Measurements from ENCODE around the gene SLC16A12.
"Not testable (repeated sequence)": the region's sequence is repeated elsewhere in the genome, so short reads cannot be mapped to it uniquely, and the experiment has no call there.

Gene SLC16A12

DNA sequence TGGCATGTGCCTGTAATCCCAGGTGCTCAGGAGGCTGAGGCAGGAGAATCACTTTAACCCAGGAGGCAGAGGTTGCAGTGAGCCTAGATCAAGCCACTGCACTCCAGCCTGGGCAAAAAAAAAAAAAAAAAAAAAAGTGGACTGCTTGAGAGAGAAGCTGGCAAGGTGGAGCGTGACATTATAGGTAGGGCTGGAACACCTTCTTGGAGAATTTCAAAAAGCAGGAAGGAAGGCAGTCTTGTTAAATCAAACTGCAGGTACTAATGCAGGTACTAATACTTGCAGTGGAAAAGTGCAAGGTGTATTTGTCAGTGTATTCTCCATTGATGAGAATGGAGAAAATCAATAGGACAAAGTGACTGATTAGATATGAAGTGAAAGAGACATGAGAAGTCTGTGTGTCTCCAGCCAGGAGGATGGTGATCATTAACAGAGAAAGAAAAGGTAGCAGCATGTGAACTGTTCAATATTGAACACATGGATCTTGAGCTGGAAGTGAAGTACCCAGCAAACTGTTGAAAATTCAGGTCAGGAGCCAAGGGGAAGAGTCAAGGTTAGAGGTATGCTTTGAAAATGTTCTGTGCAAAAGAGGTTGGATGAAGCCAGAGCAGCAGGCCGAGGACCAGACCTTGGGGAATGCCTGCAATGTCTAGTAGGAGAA lies 12.6 kb upstream of the SLC16A12 start:
- no peak for DNase-seq

DNA sequence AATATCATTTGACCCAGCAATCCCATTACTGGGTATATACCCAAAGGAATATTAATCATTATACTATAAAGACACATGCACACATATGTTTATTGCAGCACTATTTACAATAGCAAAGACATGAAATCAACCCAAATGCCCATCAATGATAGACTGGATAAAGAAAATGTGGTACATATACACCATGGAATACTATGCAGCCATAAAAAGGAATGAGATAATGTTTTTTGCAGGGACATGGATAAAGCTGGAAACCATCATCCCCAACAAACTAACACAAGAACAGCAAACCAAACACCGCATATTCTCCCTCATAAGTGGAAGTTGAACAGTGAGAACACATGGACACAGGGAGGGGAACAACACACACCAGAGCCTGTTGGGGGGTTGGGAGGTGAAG lies 11.3 kb upstream of the SLC16A12 start:
- DNase-seq = not testable (repeated sequence)

- DNase-seq = no peak
Observed at GRCh38 chr10:89543841-89544240, 8.4 kb upstream of the SLC16A12 start.

GRCh38 chr10:89540420-89540949 lies 5.1 kb upstream of the SLC16A12 start:
- DNase-seq = no peak

GRCh38 chr10:89537364-89537763 lies 2.0 kb upstream of the SLC16A12 start:
- DNase-seq = no peak

DNA sequence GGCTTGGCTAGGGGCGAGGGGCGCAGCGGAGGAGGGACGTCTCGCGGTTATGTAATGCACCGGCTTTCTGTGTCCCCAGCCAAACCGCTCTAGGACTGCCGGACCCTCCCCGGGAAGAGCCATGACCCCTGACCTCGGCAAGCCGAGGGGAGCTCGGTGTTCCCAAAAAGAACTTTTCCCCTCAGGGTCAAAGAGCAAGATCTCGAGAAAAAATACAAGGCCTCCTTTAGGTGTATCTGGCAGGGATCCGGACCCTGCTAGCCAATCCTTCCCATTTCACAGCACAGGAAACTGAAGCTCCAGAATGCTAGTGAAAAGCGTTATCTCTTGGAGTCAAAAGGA lies 590 bp upstream of the SLC16A12 start:
- DNase-seq = no peak

GRCh38 chr10:89534826-89535166 lies 598 bp downstream of the SLC16A12 start:
- DNase-seq = no peak

- DNase-seq = no peak
Observed at GRCh38 chr10:89532476-89532875, 2.9 kb downstream of the SLC16A12 start.

- DNase-seq = no peak
Observed at GRCh38 chr10:89531359-89531758, 4.0 kb downstream of the SLC16A12 start.

- DNase-seq = not testable (repeated sequence)
Observed at GRCh38 chr10:89529711-89530110, 5.7 kb downstream of the SLC16A12 start.

GRCh38 chr10:89526358-89526757 lies 9.0 kb downstream of the SLC16A12 start:
- DNase-seq = no peak

DNA sequence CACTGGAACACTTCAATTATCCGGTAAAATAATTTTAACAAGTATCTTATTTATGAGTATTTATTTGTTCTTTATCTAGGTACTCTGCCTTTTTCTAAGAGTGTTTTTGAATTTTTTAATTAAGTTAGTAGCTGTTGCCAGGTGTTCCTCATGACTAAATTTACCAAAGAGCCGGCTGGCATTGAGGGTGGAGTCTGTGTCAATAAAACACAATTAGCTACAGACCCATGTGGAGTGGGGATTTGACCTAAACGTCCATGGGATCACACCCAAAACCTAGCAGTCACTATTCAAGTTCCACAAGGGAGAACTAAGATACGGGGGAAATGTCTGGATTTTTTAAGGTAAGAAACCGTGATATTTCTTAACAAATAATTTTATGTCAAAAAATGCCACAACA lies 9.8 kb downstream of the SLC16A12 start:
- no peak for DNase-seq

GRCh38 chr10:89524279-89524678 lies 11.1 kb downstream of the SLC16A12 start:
- no peak for DNase-seq

- DNase-seq = no peak
Observed at GRCh38 chr10:89523274-89523673, 12.1 kb downstream of the SLC16A12 start.

DNA sequence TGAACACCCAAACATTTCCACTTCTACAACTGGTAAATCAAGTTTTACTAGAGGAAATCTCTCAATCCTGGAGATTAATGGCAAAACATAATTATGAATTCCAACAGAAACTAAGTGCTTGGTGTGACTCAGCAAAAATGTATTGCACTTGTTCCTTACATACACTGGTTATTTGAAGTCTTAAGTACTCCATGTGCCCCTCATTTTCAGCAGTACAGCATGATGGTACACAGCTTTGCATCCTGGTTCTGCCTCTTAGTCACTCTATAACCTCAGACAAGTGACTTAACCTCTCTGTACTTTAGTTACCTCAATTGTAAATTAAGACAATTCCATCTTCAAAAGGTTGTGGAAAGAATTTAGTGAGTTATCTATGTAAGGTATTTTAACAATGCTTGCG lies 12.9 kb downstream of the SLC16A12 start:
- no peak for DNase-seq

DNA sequence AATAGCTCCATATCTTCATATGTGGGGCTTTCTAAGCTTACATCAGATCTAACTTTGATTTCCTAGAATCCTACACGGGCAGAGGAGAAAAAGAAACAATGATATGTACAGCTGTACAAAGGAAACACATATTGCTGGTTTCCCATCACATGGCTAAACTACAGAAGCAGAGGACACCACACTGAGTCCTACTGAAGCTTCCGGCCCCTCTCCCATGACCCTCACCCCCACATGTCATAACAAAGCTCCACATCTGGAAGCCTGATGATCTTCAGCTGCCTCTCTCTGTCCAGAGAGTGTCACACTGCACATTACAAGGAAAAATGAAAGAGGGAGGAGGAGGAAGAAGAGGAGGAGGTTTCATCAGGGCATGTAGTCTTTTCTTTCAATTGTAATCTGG lies 14.0 kb downstream of the SLC16A12 start:
- no peak for DNase-seq

- DNase-seq = no peak
Observed at GRCh38 chr10:89520706-89521105, 14.7 kb downstream of the SLC16A12 start.

DNA sequence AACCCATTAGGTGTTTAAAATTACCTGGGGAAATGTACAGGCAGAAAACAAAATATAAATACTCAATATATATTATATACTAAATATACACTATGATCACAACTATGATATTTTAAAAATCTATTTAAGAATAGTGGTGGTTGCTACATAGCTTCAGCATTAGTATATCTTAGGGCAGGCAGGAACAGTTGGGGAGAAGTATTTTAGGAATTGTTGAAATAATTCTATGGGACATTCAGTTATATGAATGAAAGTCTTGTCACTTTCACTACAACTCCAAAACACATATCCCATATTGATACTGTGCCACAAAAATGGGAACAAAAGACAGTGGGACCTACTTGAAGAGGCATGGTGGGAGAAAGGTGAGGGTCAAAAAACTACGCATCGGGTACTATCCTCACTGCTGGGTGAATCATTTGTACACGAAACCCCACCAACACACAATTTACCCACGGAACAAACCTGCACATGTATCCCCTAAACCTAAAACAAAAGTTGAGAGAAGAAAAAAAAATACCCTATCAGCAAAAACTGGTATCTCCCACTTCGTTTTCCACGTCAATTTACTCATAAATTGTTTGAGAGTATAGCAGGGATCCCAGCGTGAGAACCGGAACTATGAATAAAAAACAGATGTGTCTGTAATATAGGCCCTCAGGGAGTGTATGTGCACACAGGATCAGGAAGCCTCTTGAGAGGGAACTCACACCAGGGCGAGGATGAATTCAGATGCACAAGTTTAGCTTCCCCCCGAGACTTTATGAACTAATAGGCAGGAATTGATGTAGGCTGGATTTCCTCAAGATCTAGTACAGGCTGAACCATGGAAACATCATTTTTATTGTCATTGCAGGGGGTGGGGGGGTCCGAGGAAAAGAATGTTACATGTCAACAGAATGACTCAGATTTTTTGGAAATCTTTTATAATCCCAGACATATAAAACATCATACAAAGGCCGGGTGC lies 16.2 kb downstream of the SLC16A12 start:
- no peak for DNase-seq

DNA sequence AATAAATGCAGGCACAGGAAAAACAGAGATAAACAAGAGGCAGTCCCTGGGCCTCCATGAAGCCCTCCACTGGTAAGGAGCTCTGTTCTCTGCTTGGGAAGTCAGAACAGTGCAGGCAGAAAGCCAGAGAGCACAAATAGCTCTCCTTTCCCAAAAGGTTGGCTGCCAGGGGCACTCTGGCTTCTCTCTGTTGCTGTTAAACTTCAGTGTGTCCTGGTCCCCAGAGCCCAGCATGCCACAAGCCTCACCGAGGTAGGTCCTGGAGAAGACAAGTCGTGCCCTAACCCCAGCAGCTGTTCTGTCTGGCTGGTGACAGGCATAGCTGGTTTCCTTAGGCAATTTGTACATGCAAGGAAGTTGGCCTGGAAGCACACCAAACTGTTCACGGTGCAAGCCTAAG lies 17.3 kb downstream of the SLC16A12 start:
- DNase-seq = no peak

GRCh38 chr10:89516149-89516832 lies 19.1 kb downstream of the SLC16A12 start:
- DNase-seq = no peak

DNA sequence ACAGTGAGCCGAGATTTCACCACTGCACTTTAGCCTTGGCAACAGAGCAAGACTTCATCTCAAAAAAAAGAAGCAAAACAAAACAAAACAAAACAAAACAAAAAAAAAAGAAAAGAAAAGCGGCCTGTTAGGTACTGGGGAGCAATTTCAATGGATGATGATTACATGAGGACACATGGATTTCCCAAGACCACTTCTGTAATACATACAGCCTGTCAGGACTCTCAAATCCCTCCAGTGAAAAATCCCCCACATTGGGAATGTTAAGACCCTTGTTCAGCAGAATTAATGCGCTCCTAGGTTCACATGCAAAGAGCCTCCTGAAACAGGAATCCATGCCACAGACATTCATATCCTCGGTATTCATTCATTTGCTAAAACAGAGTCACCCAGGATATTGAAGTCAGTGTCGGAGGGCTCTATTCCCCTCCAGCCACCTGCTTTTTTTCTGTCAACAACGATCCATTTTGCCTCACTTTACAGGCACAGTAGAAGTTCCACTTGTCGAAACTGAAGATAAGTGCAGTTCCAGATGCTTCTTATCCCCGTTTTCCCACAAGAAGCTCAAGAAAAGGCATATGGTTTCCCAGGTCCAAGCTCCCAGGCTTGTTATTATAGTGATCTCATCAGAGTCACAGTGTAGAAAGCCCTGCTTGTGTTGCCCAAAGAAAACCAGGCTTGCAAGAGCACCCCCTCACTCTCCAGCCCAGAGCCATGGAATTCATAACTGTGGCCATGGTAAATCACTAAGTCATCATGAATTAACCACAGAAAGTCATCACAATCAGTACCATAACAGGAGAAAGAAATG lies 20.2 kb downstream of the SLC16A12 start:
- DNase-seq = no peak

DNA sequence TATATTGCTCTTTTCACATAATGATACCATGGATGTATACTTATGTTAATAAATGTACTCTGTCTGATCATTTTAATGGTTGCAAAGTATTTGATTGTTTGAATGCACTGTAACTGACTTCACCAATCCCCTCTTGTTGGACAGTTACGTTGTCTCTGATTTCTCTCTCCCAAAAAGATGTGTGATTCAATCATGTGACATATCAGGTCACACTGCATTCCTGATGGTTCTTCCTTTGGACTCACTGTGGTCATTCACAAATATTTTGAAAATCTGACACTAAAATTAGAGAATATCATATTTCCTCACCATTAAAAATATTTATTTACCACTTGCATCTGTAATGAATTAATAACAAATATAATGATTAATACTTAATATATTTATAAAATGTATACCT lies 22.2 kb downstream of the SLC16A12 start:
- no peak for DNase-seq
